ENCODE measurements around the gene ONECUT3.
"Not testable (repeated sequence)": the region's sequence is repeated elsewhere in the genome, so short reads cannot be mapped to it uniquely, and the experiment has no call there.

Gene ONECUT3

GRCh38 chr19:1755467-1756171 lies 2.3 kb downstream of the ONECUT3 start:
- DNase-seq (ENCODE audit: low read depth): no peak

- no peak for DNase-seq (ENCODE audit: low read depth)
Observed at GRCh38 chr19:1756264-1756663, 3.0 kb downstream of the ONECUT3 start.

DNA sequence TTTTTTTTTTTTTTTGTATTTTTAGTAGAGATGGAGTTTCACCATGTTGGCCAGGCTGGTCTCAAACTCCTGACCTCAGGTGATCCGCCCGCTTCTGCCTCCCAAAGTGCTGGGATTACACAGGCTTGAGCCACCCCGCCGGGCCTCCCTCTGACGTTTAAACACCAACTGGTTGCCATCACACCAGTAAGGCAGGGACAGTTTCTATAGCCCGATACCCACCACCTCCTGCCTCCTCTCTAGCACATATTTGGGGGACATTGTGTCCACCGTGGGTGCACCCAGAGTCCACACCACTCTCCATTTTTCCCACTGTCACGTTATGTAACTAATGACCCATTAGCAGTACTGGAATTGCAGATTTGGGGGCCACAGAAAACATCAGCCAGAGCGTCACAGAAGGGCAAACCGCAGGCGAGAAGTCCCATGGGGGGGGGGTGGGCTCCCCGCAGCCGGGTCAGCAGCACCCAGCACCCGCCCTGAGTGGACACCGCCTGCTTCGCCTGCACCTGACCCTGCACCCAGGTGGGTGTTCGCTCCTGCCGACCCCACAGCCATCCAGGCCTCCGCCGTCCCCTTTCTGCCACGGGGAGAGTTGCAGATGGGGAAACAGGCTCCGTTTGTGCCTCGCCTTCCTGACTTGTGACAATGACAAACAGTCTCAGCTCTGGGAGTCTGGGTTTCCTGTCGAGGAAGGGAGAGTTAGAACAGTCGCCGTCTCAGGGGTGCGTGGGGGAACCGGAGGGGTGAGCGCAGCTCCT lies 3.6 kb downstream of the ONECUT3 start:
- DNase-seq (ENCODE audit: low read depth): no peak

DNA sequence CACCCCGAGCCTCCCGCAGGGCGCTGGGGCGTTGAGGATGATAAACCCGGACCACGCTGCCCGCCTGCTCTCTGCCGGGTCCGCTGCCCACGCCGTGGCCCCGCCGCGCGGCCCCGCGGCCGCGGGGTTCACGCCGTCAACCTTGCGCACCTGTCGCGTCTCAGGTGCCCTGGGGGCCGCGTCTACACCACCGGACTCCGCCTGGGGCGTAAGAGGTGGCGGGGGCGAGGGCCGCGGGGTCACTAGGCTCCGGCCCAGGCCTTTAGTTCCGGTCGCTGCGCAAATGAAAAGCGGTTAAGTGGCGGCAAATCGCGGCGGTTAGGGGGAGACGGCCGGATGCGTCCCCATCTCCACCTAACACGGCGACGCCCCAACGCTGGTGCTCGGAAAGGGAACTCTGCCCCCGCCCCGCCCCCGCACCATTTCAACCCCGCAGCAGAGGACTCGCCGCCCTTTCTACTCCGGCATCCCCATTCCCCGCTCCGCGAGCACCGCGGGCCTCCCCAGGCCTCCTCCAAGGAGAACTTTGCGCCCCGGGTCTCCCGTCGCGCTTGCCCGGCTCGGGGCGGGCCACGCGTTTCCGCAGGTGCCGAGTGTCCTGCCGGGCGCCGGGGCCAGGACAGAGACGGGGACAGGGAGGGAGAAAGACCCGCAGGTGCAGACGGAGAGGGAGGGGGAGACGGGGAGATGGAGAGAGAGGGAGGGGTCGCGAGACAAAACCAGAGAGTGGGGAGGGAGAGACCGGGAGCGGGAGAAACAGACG lies 4.3 kb downstream of the ONECUT3 start:
- DNase-seq (ENCODE audit: low read depth): no peak

DNA sequence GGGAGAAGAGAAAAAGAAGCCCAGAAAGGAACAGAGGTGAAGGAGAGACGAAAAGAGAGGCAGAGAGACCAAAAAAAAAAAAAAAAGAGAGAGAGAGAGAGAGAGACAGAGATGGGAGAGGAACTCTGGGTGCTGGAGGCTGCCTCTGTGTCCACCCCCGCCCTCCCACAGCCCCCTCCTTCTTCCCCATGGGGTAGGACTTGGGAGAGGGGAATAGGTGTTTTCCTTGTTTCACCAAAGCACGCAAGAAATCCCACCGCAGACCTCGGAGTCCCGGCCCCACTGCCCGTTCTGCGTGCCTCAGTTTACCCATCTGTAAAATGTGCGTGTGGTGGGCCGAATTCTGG lies 4.9 kb downstream of the ONECUT3 start:
- no peak for DNase-seq (ENCODE audit: low read depth)

GRCh38 chr19:1758959-1759903 lies 5.9 kb downstream of the ONECUT3 start:
- no peak for DNase-seq (ENCODE audit: low read depth)

GRCh38 chr19:1760020-1760419 lies 6.7 kb downstream of the ONECUT3 start:
- no peak for DNase-seq (ENCODE audit: low read depth)

DNA sequence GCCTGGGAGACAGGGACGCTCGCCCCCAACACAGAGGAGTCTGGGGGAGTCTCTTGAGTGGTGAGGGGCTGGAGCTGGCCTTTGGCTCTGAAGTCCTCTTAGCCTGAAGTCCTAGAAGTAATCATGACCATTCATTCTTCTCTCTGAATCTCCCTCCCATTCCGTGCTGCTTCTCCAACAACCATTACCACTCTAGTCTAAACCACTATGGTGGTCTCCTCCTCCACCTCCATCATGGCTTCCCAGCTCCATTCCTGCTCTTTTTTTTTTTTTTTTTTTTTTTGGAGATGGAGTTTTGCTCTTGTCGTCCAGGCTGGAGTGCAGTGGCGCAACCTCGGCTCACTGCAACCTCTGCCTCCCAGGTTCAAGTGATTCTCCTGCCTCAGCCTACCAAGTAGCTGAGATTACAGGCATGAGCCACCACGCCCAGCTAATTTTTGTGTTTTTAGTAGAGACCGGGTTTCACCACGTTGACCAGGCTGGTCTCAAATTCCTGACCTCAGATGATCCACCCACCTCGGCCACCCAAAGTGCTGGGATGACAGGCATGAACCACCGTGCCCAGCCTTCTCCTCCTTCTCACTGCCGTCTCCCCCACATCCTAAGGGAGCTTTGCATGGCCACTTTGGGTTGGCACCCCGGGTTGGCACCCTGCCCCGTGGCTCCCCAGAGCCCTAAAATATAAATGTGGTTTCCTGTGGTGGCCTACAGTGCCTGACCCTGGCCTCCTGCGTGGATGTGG lies 7.7 kb downstream of the ONECUT3 start:
- not testable (repeated sequence) for DNase-seq (ENCODE audit: low read depth)

GRCh38 chr19:1761528-1762242 lies 8.4 kb downstream of the ONECUT3 start:
- no peak for DNase-seq (ENCODE audit: low read depth)

GRCh38 chr19:1762243-1763117 lies 9.2 kb downstream of the ONECUT3 start:
- no peak for DNase-seq (ENCODE audit: low read depth)

DNA sequence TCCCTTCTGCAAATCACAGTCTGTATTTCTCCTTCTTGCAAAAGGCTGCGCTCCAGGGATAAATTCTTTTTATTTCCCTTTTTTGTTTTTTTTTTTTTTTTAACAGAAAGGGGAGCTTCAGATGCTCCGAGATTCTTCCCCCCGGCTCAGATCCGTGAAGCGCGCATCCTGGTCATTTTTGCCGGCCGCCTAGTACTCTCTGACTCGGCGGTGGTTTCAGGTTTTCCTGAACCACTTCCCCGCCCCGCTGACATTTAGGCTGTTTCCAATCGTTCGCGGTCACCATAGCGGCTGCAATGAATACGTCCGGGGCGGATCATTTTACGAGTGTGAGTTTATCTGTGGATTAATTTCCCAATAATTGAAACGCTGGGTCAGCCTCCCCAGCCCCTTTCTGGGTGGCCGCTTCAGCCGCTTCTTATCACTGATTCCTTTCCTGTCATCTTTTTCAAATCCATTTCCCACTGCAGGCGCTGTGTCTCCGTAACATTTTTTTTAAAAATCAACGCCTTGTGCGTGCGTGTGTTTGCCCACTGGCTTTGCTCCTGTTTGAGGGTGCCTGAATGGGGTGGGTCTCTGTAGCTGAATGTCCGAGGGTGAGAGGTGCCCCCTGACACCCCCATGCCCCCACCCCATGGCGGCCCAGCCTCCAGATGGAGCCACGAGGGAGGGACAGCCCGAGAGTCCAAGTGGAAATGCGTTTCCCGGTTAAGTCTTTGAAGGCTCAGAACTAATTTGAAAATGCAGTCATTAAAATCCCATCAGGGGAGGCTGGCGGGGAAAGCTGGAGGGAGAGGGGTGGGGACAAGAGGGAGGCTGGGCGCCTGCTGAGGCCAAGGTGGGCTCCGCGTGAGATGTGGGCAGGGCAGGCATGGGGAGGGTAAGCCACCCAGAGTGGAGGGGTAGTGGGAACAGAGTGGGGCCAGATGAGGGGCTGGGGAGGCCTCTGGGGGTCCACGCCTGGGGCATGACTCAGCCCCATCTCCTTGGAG lies 10.6 kb downstream of the ONECUT3 start:
- no peak for DNase-seq (ENCODE audit: low read depth)

GRCh38 chr19:1764729-1765128 lies 11.4 kb downstream of the ONECUT3 start:
- DNase-seq (ENCODE audit: low read depth): no peak

GRCh38 chr19:1765232-1765903 lies 12.1 kb downstream of the ONECUT3 start:
- no peak for DNase-seq (ENCODE audit: low read depth)

DNA sequence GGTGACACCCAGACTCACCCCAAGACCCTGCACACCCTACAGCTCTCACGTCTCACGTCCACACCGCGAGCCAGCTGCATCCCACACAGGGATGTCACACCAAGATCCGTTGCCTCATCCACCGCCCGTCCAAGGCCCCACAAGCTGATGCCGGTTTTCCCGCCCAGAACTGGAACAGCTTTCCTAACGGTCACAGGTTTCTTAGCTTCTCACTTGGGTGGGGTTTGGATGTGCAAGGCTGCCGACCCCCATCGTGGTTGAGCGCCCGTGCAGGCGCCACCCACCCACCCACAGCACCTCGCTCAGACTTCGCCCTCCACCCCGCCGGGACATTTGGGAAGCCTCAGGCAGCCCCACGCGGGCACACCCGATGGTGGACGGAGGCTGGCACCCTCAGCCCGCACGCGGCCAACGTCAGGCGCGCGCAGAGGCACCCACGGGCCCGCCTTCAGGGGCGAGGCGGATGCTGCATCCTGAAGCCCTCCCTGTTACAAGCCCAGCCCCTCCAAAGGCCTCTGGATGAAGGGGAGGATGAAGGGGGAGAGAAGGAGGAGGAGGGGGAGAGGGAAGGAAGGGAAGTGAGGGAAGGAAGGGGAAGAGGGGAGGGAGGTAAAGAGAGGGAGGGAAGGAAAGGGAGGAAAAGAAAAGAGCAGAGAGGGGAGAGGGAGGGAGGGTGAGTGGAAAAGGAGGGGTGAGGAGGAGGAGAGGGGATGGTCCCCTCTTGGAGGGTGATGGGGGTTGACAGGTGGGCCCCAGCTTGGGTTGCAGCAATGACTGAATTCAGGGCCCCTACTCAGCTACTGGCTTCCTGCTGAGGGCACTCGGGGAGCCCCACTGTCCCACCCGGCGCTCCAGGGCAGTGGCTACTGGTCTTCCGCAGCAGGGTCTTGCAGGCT lies 12.8 kb downstream of the ONECUT3 start:
- no peak for DNase-seq (ENCODE audit: low read depth)

- no peak for DNase-seq (ENCODE audit: low read depth)
Observed at GRCh38 chr19:1766800-1767352, 13.6 kb downstream of the ONECUT3 start.

GRCh38 chr19:1767464-1767933 lies 14.2 kb downstream of the ONECUT3 start:
- DNase-seq (ENCODE audit: low read depth): no peak

All from stromal cell of bone marrow (primary cell).